DND-41 (cell line): ENCODE data around the gene JAZF1.

ENCODE experiments used
- ATAC-seq: fragments of 200-7000 bp; cut with Tn5 transposase; 3 replicates; pipeline ENCODE4 v1.9.1; 2021; ENCODE audit warnings: low read depth; ENCODE audit not compliant: insufficient read depth
- DNase-seq: peaks from one replicate; pipeline ENCODE4 v3.0.0-alpha.2; 2020
- H2AFZ ChIP-seq: 2 replicates; pipeline ENCODE4 v1.6.0; 2012; ENCODE audit warnings: low read depth, low read length
- H3K27ac ChIP-seq: 2 replicates; pipeline ENCODE4 v1.5.1; 2012; ENCODE audit warnings: low read length, inconsistent platforms
- H3K27me3 ChIP-seq: fragments of 200-600 bp; sonication (generic); 2 replicates; pipeline ENCODE4 v1.6.0; 2012; ENCODE audit warnings: low read length, mild to moderate bottlenecking, inconsistent platforms; ENCODE audit not compliant: insufficient read depth, poor library complexity
- H3K36me3 ChIP-seq: 2 replicates; pipeline ENCODE4 v1.5.1; 2012; ENCODE audit warnings: low read length, inconsistent platforms; ENCODE audit not compliant: insufficient read depth
- H3K4me1 ChIP-seq: 2 replicates; pipeline ENCODE4 v1.5.1; 2012; ENCODE audit warnings: mild to moderate bottlenecking, low read length; ENCODE audit not compliant: insufficient read depth
- H3K4me2 ChIP-seq: 2 replicates; pipeline ENCODE4 v1.6.0; 2012; ENCODE audit warnings: mild to moderate bottlenecking, moderate library complexity, low read length, inconsistent platforms; ENCODE audit not compliant: insufficient read depth
- H3K4me3 ChIP-seq, 2 experiments: fragments of 200-600 bp in 1 of 2; shearing (Covaris generic) in 1 of 2; 2 replicates each; pipeline ENCODE4 v1.5.1; 2012 to 2016; ENCODE audit warnings: inconsistent platforms in 2 of 2, low read length in 2 of 2, mild to moderate bottlenecking in 2 of 2, low read depth in 1 of 2, moderate library complexity in 1 of 2
- H3K79me2 ChIP-seq: 2 replicates; pipeline ENCODE4 v1.6.0; 2012; ENCODE audit warnings: low read length, inconsistent platforms; ENCODE audit not compliant: insufficient read depth
- H3K9ac ChIP-seq: 2 replicates; pipeline ENCODE4 v1.6.0; 2012; ENCODE audit warnings: low read depth, mild to moderate bottlenecking, inconsistent platforms, low read length, moderate library complexity
- H3K9me3 ChIP-seq: 2 replicates; pipeline ENCODE4 v1.5.1; 2012; ENCODE audit warnings: low read length, moderate library complexity, mild to moderate bottlenecking, inconsistent platforms; ENCODE audit not compliant: insufficient read depth, severe bottlenecking
- H4K20me1 ChIP-seq: 2 replicates; pipeline ENCODE4 v1.6.0; 2012; ENCODE audit warnings: low read length; ENCODE audit not compliant: insufficient read depth
- EZH2 ChIP-seq: IDR thresholded peaks from 3 replicates; pipeline ENCODE4 v1.6.1; 2012; ENCODE audit warnings: borderline replicate concordance, low read depth, mild to moderate bottlenecking, moderate library complexity, low read length, inconsistent platforms; ENCODE audit not compliant: severe bottlenecking
- TF ChIP-seq, protein P1 (sequence below): IDR thresholded peaks from 2 replicates; pipeline ENCODE4 v1.5.1; 2012; ENCODE audit warnings: borderline replicate concordance, low read length, moderate library complexity, mild to moderate bottlenecking; ENCODE audit not compliant: poor library complexity, severe bottlenecking; ENCODE audit errors: extremely low read depth

JAZF1 gene

DNA sequence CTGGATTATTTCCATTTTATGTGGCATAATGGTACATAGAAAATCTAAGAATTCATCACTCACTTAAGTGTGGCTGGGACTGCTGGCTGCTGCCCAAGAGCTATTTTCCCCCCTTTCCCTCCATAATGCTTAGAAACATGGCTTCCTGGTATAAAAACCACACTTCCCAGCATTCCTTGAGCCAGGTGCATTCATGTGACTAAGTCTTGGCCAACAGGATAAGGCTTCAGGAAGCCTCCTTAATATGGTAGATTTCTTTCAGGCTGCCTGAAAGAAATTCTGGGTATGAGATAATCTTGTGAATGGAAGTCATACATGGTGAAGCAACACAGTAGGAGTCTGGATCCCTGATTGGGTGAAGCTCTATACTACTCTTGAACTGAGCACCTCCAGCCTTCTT is 178.0 kb downstream of the JAZF1 start:
- Histone ChIP-seq H3K36me3 (no peaks in the 10 kb centered on the region), H3K4me1 (no peaks in the 10 kb centered on the region), H3K9ac (no peak overlapping the region), H3K27ac (no peak overlapping the region), H3K4me2 (no peak overlapping the region), H3K9me3 (no peaks in the 10 kb centered on the region), H3K27me3 (no peaks in the 10 kb centered on the region), H2AFZ (no peak overlapping the region), H4K20me1 (no peaks in the 10 kb centered on the region), H3K4me3 (no peak overlapping the region), H3K79me2 (no peaks in the 10 kb centered on the region)
- no peak for TF ChIP-seq EZH2
- TF ChIP-seq, protein P1, sequence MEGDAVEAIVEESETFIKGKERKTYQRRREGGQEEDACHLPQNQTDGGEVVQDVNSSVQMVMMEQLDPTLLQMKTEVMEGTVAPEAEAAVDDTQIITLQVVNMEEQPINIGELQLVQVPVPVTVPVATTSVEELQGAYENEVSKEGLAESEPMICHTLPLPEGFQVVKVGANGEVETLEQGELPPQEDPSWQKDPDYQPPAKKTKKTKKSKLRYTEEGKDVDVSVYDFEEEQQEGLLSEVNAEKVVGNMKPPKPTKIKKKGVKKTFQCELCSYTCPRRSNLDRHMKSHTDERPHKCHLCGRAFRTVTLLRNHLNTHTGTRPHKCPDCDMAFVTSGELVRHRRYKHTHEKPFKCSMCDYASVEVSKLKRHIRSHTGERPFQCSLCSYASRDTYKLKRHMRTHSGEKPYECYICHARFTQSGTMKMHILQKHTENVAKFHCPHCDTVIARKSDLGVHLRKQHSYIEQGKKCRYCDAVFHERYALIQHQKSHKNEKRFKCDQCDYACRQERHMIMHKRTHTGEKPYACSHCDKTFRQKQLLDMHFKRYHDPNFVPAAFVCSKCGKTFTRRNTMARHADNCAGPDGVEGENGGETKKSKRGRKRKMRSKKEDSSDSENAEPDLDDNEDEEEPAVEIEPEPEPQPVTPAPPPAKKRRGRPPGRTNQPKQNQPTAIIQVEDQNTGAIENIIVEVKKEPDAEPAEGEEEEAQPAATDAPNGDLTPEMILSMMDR: no peak
- DNase-seq: no peak
- peak; percentile 58; the same call in 1 of the 3 replicates for ATAC-seq

DNA sequence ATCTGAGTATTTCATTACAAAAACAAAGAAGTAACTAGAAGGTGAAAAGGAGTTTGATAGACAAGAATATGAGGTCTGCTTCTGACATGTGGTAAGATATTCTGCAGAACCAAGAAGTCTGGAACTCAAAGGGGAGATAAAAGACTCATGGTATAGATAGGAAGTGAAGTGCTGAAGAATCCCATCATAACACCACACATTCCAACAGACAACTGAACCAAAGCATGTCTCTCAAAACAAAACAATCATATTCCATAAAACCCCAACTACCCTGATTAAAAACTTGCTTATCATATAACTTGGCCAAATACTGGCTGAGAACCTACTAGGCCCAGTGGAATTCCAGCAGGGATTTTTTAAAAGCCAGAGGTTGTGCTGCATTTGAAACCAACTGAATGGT is 178.7 kb downstream of the JAZF1 start:
- no peaks in the 10 kb centered on the region for H4K20me1 ChIP-seq
- no peak for TF ChIP-seq EZH2
- TF ChIP-seq, protein P1: no peak
- no peaks in the 10 kb centered on the region for H3K36me3 ChIP-seq
- no peaks in the 10 kb centered on the region for H3K4me1 ChIP-seq
- no peaks in the 10 kb centered on the region for H3K9me3 ChIP-seq
- no peak overlapping the region for H3K4me3 ChIP-seq
- DNase-seq: no peak
- ATAC-seq: no peak
- H2AFZ ChIP-seq: no peak overlapping the region
- H3K9ac ChIP-seq: no peak overlapping the region
- H3K27ac ChIP-seq: no peak overlapping the region
- H3K27me3 ChIP-seq: no peaks in the 10 kb centered on the region
- H3K4me2 ChIP-seq: no peak overlapping the region
- H3K79me2 ChIP-seq: no peaks in the 10 kb centered on the region

GRCh38 chr7:27999829-28000228 is 180.8 kb downstream of the JAZF1 start:
- no peak overlapping the region for H2AFZ ChIP-seq
- H3K9ac ChIP-seq: no peak overlapping the region
- no peak for DNase-seq
- H3K4me2 ChIP-seq: no peak overlapping the region
- no peaks in the 10 kb centered on the region for H3K36me3 ChIP-seq
- H3K79me2 ChIP-seq: no peaks in the 10 kb centered on the region
- no peaks in the 10 kb centered on the region for H3K9me3 ChIP-seq
- H4K20me1 ChIP-seq: no peaks in the 10 kb centered on the region
- H3K27me3 ChIP-seq: no peaks in the 10 kb centered on the region
- no peak overlapping the region for H3K4me3 ChIP-seq
- TF ChIP-seq, protein P1: no peak
- no peak for TF ChIP-seq EZH2
- ATAC-seq: no peak
- H3K27ac ChIP-seq: no peak overlapping the region
- no peaks in the 10 kb centered on the region for H3K4me1 ChIP-seq

- no peaks in the 10 kb centered on the region for H3K27me3 ChIP-seq
- no peaks in the 10 kb centered on the region for H3K79me2 ChIP-seq
- H3K9me3 ChIP-seq: no peaks in the 10 kb centered on the region
- no peaks in the 10 kb centered on the region for H4K20me1 ChIP-seq
- no peak overlapping the region for H3K4me3 ChIP-seq
- H3K4me2 ChIP-seq: no peak overlapping the region
- no peaks in the 10 kb centered on the region for H3K36me3 ChIP-seq
- ATAC-seq (no peak), DNase-seq (no peak)
- H2AFZ ChIP-seq: no peak overlapping the region
- no peak overlapping the region for H3K27ac ChIP-seq
- no peak overlapping the region for H3K9ac ChIP-seq
- TF ChIP-seq, protein P1: no peak
- TF ChIP-seq EZH2: no peak
- H3K4me1 ChIP-seq: no peaks in the 10 kb centered on the region
Observed at GRCh38 chr7:27998382-27998781, 182.2 kb downstream of the JAZF1 start.
